ENCODE data around the gene APOC3.
"Not testable (repeated sequence)": the region's sequence is repeated elsewhere in the genome, so short reads cannot be mapped to it uniquely, and the experiment has no call there.

Gene APOC3

GRCh38 chr11:116791813-116792143 is 37.9 kb upstream of the APOC3 start, which contains the start of gene APOA5:
APOA5 (minus strand) TSS chr11:116791879; CDS start chr11:116791860, 19 bp downstream.
- Histone ChIP-seq H3K36me3 (ENCODE audit: control insufficient read depth in 1 of 2, insufficient read depth in 2 of 2, low read length in 2 of 2) (no peaks in the 10 kb centered on the region), H3K27ac (ENCODE audit: low read length) (no peak within 1 kb of the TSS), H3K4me1 (ENCODE audit: control insufficient read depth in 1 of 2, insufficient read depth in 2 of 2, low read length in 2 of 2) (peaks cover 3 to 23% of the 10 kb centered on the region in 2 donors), H3K4me3 (ENCODE audit: low read depth in 1 of 2, low read length in 2 of 2) (no peak within 1 kb of the TSS), H3K9me3 (ENCODE audit: control insufficient read depth in 1 of 2, low read length in 2 of 2) (no peaks in the 10 kb centered on the region), H3K27me3 (ENCODE audit: low read depth, low read length) (no peaks in the 10 kb centered on the region)

DNA sequence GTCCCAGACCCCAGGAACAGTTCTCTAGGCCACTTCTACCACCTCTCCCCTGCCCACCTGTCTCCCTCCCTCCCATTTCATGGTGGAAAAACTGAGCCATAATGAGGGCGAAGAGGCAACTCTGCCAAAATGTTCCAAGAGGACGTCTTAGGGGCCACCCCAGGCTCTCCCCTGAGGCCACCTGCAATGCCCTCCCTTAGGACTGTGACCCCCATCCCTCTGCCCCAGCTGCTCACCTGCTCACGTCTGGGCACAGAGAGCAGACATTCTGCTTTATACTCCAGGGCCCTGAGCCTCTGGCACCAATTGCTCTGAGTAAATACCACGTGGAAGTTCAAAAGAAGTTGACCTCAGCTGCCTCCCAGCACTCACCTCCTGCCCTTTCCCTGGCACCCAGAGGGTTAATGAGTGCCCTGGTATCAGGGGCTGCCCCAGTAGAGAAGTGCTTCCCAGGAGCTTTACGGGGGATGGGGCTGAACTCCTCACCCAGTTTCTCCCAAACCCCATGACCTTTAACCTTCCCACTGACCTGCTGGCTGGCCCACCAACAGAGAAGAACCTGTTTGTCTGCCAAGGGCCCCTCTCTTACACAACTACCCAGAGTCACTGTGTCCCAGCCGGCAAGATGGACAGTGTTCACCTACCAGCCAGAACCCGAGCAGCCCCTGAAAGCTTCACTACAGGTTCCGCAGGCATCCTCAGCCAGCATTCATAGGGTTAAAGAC is 37.4 kb upstream of the APOC3 start:
- H3K27ac ChIP-seq (ENCODE audit: low read length) = no peak overlapping the region
- no peak overlapping the region for H3K4me3 ChIP-seq (ENCODE audit: low read depth in 1 of 2, low read length in 2 of 2)
- H3K27me3 ChIP-seq (ENCODE audit: low read depth, low read length) = no peaks in the 10 kb centered on the region
- no peaks in the 10 kb centered on the region for H3K36me3 ChIP-seq (ENCODE audit: control insufficient read depth in 1 of 2, insufficient read depth in 2 of 2, low read length in 2 of 2)
- peaks cover 0 to 18% of the 10 kb centered on the region in 2 donors for H3K4me1 ChIP-seq (ENCODE audit: control insufficient read depth in 1 of 2, insufficient read depth in 2 of 2, low read length in 2 of 2)
- no peaks in the 10 kb centered on the region for H3K9me3 ChIP-seq (ENCODE audit: control insufficient read depth in 1 of 2, low read length in 2 of 2)

GRCh38 chr11:116792869-116793771 is 36.6 kb upstream of the APOC3 start:
- Histone ChIP-seq H3K36me3 (ENCODE audit: control insufficient read depth in 1 of 2, insufficient read depth in 2 of 2, low read length in 2 of 2) (no peaks in the 10 kb centered on the region), H3K27ac (ENCODE audit: low read length) (no peak overlapping the region), H3K9me3 (ENCODE audit: control insufficient read depth in 1 of 2, low read length in 2 of 2) (no peaks in the 10 kb centered on the region), H3K4me3 (ENCODE audit: low read depth in 1 of 2, low read length in 2 of 2) (no peak overlapping the region), H3K4me1 (ENCODE audit: control insufficient read depth in 1 of 2, insufficient read depth in 2 of 2, low read length in 2 of 2) (peaks cover 0 to 15% of the 10 kb centered on the region in 2 donors), H3K27me3 (ENCODE audit: low read depth, low read length) (no peaks in the 10 kb centered on the region)

DNA sequence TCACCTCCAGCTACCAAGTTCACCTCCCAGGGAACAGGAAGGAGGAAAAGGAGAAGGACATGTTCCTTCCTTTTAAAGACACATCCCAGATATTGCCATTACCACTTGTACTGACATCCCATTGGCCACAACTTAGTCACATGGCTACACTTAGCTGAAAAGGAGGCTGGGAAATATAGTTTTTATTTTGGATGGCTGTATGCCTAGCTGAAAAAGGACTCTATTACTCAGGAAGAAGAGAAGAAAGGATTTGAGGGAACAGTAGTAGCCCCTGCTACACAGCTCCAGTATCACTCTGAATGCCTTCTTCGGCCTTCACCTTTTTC is 36.0 kb upstream of the APOC3 start:
- H3K9me3 ChIP-seq (ENCODE audit: control insufficient read depth in 1 of 2, low read length in 2 of 2) = no peaks in the 10 kb centered on the region
- H3K27ac ChIP-seq (ENCODE audit: low read length) = no peak overlapping the region
- H3K27me3 ChIP-seq (ENCODE audit: low read depth, low read length) = no peaks in the 10 kb centered on the region
- peaks cover 0 to 9% of the 10 kb centered on the region in 2 donors for H3K4me1 ChIP-seq (ENCODE audit: control insufficient read depth in 1 of 2, insufficient read depth in 2 of 2, low read length in 2 of 2)
- H3K4me3 ChIP-seq (ENCODE audit: low read depth in 1 of 2, low read length in 2 of 2) = no peak overlapping the region
- no peaks in the 10 kb centered on the region for H3K36me3 ChIP-seq (ENCODE audit: control insufficient read depth in 1 of 2, insufficient read depth in 2 of 2, low read length in 2 of 2)

GRCh38 chr11:116794851-116795250 is 34.9 kb upstream of the APOC3 start:
- Histone ChIP-seq H3K4me3 (ENCODE audit: low read depth in 1 of 2, low read length in 2 of 2) (no peak overlapping the region), H3K4me1 (ENCODE audit: control insufficient read depth in 1 of 2, insufficient read depth in 2 of 2, low read length in 2 of 2) (peaks cover 0 to 9% of the 10 kb centered on the region in 2 donors), H3K27me3 (ENCODE audit: low read depth, low read length) (no peaks in the 10 kb centered on the region), H3K9me3 (ENCODE audit: control insufficient read depth in 1 of 2, low read length in 2 of 2) (no peaks in the 10 kb centered on the region), H3K36me3 (ENCODE audit: control insufficient read depth in 1 of 2, insufficient read depth in 2 of 2, low read length in 2 of 2) (no peaks in the 10 kb centered on the region), H3K27ac (ENCODE audit: low read length) (no peak overlapping the region)

GRCh38 chr11:116796548-116796947 is 33.2 kb upstream of the APOC3 start:
- H3K9me3 ChIP-seq (ENCODE audit: control insufficient read depth in 1 of 2, low read length in 2 of 2) = no peaks in the 10 kb centered on the region
- no peak overlapping the region for H3K4me3 ChIP-seq (ENCODE audit: low read depth in 1 of 2, low read length in 2 of 2)
- H3K27ac ChIP-seq (ENCODE audit: low read length) = no peak overlapping the region
- H3K36me3 ChIP-seq (ENCODE audit: control insufficient read depth in 1 of 2, insufficient read depth in 2 of 2, low read length in 2 of 2) = no peaks in the 10 kb centered on the region
- peaks cover 0 to 2% of the 10 kb centered on the region in 2 donors for H3K4me1 ChIP-seq (ENCODE audit: control insufficient read depth in 1 of 2, insufficient read depth in 2 of 2, low read length in 2 of 2)
- no peaks in the 10 kb centered on the region for H3K27me3 ChIP-seq (ENCODE audit: low read depth, low read length)

DNA sequence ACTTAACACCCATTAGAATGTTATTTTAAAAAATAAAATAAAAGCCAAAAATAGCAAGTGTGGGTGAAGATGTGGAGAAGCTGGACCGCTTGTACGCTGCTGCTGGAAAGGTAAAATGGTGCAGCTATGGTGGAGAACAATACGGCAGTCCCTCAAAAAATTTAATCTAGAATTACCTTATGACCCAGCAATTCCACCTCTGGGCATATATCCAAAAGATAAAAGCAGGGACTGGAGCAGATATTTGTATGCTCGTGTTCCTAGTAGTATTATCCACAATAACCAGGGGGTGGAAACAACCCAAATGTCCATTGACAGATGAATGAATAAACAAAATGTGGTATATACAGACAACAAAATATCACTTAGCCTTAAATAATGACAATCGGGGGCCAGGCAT is 31.9 kb upstream of the APOC3 start:
- H3K4me3 ChIP-seq (ENCODE audit: low read depth in 1 of 2, low read length in 2 of 2) = no peak overlapping the region
- H3K27ac ChIP-seq (ENCODE audit: low read length) = no peak overlapping the region
- no peaks in the 10 kb centered on the region for H3K9me3 ChIP-seq (ENCODE audit: control insufficient read depth in 1 of 2, low read length in 2 of 2)
- no peaks in the 10 kb centered on the region for H3K27me3 ChIP-seq (ENCODE audit: low read depth, low read length)
- H3K36me3 ChIP-seq (ENCODE audit: control insufficient read depth in 1 of 2, insufficient read depth in 2 of 2, low read length in 2 of 2) = no peaks in the 10 kb centered on the region
- H3K4me1 ChIP-seq (ENCODE audit: control insufficient read depth in 1 of 2, insufficient read depth in 2 of 2, low read length in 2 of 2) = no peaks in the 10 kb centered on the region

DNA sequence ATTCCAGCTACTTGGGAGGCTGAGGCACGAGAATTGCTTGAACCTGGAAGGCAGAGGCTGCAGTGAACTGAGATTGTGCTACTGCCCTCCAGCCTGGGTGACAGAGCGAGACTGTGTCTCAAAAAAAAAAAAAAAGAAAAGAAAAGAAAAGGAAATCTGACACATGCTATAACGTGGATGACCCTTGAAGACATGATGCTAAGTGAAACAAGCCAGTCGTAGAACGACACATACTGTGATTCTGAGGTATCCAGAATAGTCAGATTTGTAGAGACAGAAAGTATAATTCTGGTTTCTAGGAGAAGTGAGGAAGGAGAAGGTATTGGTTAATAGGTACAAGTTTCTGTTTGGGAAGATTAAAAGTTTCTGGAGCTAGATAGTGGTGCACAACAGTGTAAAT is 31.3 kb upstream of the APOC3 start:
- no peaks in the 10 kb centered on the region for H3K27me3 ChIP-seq (ENCODE audit: low read depth, low read length)
- H3K4me1 ChIP-seq (ENCODE audit: control insufficient read depth in 1 of 2, insufficient read depth in 2 of 2, low read length in 2 of 2) = no peaks in the 10 kb centered on the region
- H3K9me3 ChIP-seq (ENCODE audit: control insufficient read depth in 1 of 2, low read length in 2 of 2) = no peaks in the 10 kb centered on the region
- H3K36me3 ChIP-seq (ENCODE audit: control insufficient read depth in 1 of 2, insufficient read depth in 2 of 2, low read length in 2 of 2) = no peaks in the 10 kb centered on the region
- H3K4me3 ChIP-seq (ENCODE audit: low read depth in 1 of 2, low read length in 2 of 2) = no peak overlapping the region
- H3K27ac ChIP-seq (ENCODE audit: low read length) = no peak overlapping the region

DNA sequence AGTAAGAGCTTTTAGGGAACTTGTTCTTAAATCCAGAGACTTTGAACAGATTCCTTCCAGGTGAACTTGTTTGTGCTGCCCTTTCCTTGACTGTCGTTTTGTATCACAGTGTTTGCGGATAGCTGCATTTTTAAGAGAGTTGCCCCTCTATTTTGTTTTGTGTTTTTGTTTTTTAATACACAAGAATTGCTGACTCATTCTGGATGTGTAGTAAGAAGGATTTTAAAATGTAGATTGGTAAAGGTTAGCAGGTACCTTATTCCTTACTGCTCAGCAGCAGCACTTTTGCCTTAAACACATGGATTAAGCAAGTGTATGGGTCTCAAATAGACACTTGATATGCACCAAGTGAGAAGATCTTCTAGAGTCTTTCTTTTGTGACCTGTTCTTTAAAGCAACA is 29.1 kb upstream of the APOC3 start:
- H3K36me3 ChIP-seq (ENCODE audit: control insufficient read depth in 1 of 2, insufficient read depth in 2 of 2, low read length in 2 of 2) = no peaks in the 10 kb centered on the region
- no peaks in the 10 kb centered on the region for H3K9me3 ChIP-seq (ENCODE audit: control insufficient read depth in 1 of 2, low read length in 2 of 2)
- no peaks in the 10 kb centered on the region for H3K4me1 ChIP-seq (ENCODE audit: control insufficient read depth in 1 of 2, insufficient read depth in 2 of 2, low read length in 2 of 2)
- H3K4me3 ChIP-seq (ENCODE audit: low read depth in 1 of 2, low read length in 2 of 2) = no peak overlapping the region
- no peak overlapping the region for H3K27ac ChIP-seq (ENCODE audit: low read length)
- no peaks in the 10 kb centered on the region for H3K27me3 ChIP-seq (ENCODE audit: low read depth, low read length)

GRCh38 chr11:116801662-116802061 is 28.0 kb upstream of the APOC3 start:
- not testable (repeated sequence) for H3K36me3 ChIP-seq (ENCODE audit: control insufficient read depth in 1 of 2, insufficient read depth in 2 of 2, low read length in 2 of 2); H3K4me1 ChIP-seq (ENCODE audit: control insufficient read depth in 1 of 2, insufficient read depth in 2 of 2, low read length in 2 of 2); H3K27ac ChIP-seq (ENCODE audit: low read length); H3K9me3 ChIP-seq (ENCODE audit: control insufficient read depth in 1 of 2, low read length in 2 of 2); H3K4me3 ChIP-seq (ENCODE audit: low read depth in 1 of 2, low read length in 2 of 2); H3K27me3 ChIP-seq (ENCODE audit: low read depth, low read length)

DNA sequence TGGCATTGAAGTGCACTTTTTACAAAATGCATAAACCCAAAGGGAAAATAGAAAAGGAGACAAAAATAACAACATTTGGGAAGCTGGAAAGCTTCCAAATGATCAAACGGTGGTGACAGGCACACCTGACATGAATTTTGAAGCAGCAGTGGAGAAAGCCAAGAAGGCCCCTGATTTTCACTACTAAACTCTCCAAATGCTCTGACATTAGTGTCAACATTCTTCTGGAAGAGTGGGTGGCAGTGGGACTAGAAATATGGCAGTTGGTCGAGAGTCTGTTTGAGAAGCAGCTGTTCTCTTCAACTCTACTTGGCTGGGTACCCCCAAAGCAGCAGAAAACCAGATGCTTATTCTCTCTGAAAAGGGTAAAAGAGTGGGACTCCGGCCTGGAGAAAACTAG is 25.7 kb upstream of the APOC3 start:
- no peaks in the 10 kb centered on the region for H3K4me1 ChIP-seq (ENCODE audit: control insufficient read depth in 1 of 2, insufficient read depth in 2 of 2, low read length in 2 of 2)
- no peak overlapping the region for H3K4me3 ChIP-seq (ENCODE audit: low read depth in 1 of 2, low read length in 2 of 2)
- H3K36me3 ChIP-seq (ENCODE audit: control insufficient read depth in 1 of 2, insufficient read depth in 2 of 2, low read length in 2 of 2) = no peaks in the 10 kb centered on the region
- no peak overlapping the region for H3K27ac ChIP-seq (ENCODE audit: low read length)
- no peaks in the 10 kb centered on the region for H3K9me3 ChIP-seq (ENCODE audit: control insufficient read depth in 1 of 2, low read length in 2 of 2)
- H3K27me3 ChIP-seq (ENCODE audit: low read depth, low read length) = no peaks in the 10 kb centered on the region

Measured in muscle layer of duodenum (tissue), 2 donors.